CD4-positive, alpha-beta T cell treated with Interleukin-2 at 100 ng/mL for 4 hours (primary cell): ENCODE results near the gene BBS5.

Source experiments
- DNase-seq: peaks from one replicate; pipeline ENCODE4 v3.0.0-alpha.2; 2020; ENCODE audit warnings: low spot score

Gene BBS5

DNA sequence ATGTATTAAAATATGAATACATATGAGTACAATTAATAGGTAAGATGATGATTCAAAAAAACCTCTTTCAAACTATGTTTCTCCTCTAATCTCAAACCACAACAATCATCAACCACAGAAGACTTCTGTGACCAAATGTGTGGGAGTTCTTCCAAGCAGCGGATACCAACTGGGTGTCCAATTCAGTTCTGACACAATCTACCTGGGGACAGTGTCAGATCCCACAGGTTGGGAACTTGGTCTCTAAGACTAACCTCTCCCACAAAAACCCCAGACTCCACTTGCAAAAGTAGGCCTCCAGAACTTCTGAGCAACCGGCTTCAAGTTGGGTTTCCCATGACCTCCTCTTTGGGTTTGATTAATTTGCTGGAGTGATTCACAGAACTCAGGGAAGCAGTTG lies 67.5 kb downstream of the BBS5 start:
- no peak for DNase-seq
